NT2/D1 (cell line): ENCODE data around the gene CDR2.

Experiments used
- DNase-seq: peaks from one replicate; pipeline ENCODE4 v3.0.0-alpha.2; 2011; ENCODE audit warnings: low read depth, low spot score
- H3K27me3 ChIP-seq: 2 replicates; pipeline ENCODE4 v1.6.0; 2011; ENCODE audit warnings: mild to moderate bottlenecking; ENCODE audit not compliant: insufficient read length, insufficient read depth
- H3K36me3 ChIP-seq: 2 replicates; pipeline ENCODE4 v1.6.1; 2011; ENCODE audit warnings: mild to moderate bottlenecking, low read length, mixed read lengths; ENCODE audit not compliant: insufficient read depth, insufficient read length
- H3K4me1 ChIP-seq: 2 replicates; pipeline ENCODE4 v1.5.1; 2011; ENCODE audit not compliant: insufficient read depth, insufficient read length
- H3K4me3 ChIP-seq: 2 replicates; pipeline ENCODE4 v1.5.1; 2011; ENCODE audit warnings: low read depth; ENCODE audit not compliant: insufficient read length
- H3K9ac ChIP-seq: 2 replicates; pipeline ENCODE4 v1.6.0; 2011; ENCODE audit warnings: low read depth; ENCODE audit not compliant: insufficient read length
- H3K9me3 ChIP-seq: 2 replicates; pipeline ENCODE4 v1.5.1; 2011; ENCODE audit warnings: mild to moderate bottlenecking, low read length; ENCODE audit not compliant: insufficient read depth
- SUZ12 ChIP-seq: IDR thresholded peaks from 2 replicates; pipeline ENCODE4 v1.6.1; 2011; ENCODE audit not compliant: insufficient read length, insufficient read depth; ENCODE audit errors: extremely low read depth
- YY1 ChIP-seq: IDR thresholded peaks from 2 replicates; pipeline ENCODE4 v1.6.1; 2011; ENCODE audit not compliant: insufficient read length, insufficient read depth
- ZNF274 ChIP-seq: IDR thresholded peaks from 2 replicates; pipeline ENCODE4 v1.6.1; 2011; ENCODE audit warnings: mild to moderate bottlenecking, low read depth, low read length

CDR2 gene

DNA sequence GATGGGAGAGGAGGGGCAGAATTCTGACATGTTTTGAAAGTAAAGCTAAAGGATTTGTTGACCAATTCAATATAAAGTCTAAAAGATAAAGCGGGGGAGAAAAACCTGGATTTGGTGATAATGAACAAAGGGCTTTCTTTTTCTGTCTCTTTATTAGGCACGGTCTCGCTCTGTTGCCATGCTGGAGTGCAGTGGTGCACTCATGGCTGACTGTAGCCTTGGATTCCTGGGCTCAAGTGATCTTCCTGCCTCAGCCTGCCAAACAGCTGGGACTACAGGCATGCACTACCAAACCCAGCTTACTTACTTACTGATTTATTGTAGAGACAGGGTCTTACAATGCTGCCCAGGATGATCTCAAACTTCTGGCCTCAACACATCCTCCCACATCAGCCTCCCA lies 7.5 kb downstream of the CDR2 start:
- Histone ChIP-seq H3K4me1 (peaks cover 5% of the 10 kb centered on the region), H3K4me3 (no peak overlapping the region), H3K36me3 (peaks cover 42% of the 10 kb centered on the region), H3K9me3 (no peaks in the 10 kb centered on the region), H3K27me3 (no peaks in the 10 kb centered on the region), H3K9ac (no peak overlapping the region)
- no peak for DNase-seq
- TF ChIP-seq YY1 (no peak), SUZ12 (no peak), ZNF274 (no peak)

DNA sequence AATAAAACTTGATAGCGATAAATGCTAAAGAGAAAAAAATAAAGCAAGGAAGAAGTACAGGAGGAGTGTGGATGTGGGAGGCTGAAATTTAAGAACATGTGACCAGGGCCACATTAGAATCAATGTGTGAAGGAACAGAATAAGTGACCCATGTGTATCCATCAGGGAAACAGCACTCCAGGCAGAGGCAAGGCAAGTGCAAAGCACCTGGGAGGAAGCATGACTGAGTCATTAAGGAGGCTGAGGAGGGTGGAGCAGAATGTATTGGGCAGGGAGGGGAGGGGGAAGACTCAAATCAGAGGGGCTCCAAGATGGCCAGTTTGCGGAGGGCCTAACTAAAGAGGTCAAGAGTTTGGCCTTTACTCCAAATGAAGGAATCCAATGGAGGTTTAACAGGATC lies 8.0 kb downstream of the CDR2 start:
- DNase-seq: no peak
- Histone ChIP-seq H3K27me3 (no peaks in the 10 kb centered on the region), H3K9me3 (no peaks in the 10 kb centered on the region), H3K4me3 (no peak overlapping the region), H3K36me3 (peaks cover 41% of the 10 kb centered on the region), H3K9ac (no peak overlapping the region), H3K4me1 (peaks cover 5% of the 10 kb centered on the region)
- TF ChIP-seq ZNF274 (no peak), YY1 (no peak), SUZ12 (no peak)

DNA sequence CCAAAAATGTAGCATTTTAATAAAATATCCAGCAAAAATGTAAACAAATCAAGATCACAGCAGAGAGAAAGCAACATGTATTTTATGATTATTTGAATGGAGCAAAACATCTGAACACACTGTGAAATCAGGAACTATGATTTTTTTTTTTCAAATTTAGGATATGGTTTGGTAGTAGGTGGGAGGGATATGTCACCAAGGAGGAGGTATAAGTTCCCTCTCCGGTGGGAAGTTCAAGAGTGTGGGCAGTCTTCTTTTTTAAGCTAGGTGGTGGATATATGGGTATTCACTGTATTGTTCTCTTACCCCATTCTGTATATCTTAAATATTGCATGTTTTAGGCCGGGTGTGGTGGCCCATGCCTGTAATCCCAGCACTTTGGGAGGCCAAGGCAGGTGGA lies 10.2 kb downstream of the CDR2 start:
- DNase-seq: no peak
- Histone ChIP-seq H3K36me3 (peaks cover 42% of the 10 kb centered on the region), H3K4me3 (no peak overlapping the region), H3K27me3 (no peaks in the 10 kb centered on the region), H3K9me3 (no peaks in the 10 kb centered on the region), H3K4me1 (no peaks in the 10 kb centered on the region), H3K9ac (no peak overlapping the region)
- TF ChIP-seq YY1 (no peak), ZNF274 (no peak), SUZ12 (no peak)

DNA sequence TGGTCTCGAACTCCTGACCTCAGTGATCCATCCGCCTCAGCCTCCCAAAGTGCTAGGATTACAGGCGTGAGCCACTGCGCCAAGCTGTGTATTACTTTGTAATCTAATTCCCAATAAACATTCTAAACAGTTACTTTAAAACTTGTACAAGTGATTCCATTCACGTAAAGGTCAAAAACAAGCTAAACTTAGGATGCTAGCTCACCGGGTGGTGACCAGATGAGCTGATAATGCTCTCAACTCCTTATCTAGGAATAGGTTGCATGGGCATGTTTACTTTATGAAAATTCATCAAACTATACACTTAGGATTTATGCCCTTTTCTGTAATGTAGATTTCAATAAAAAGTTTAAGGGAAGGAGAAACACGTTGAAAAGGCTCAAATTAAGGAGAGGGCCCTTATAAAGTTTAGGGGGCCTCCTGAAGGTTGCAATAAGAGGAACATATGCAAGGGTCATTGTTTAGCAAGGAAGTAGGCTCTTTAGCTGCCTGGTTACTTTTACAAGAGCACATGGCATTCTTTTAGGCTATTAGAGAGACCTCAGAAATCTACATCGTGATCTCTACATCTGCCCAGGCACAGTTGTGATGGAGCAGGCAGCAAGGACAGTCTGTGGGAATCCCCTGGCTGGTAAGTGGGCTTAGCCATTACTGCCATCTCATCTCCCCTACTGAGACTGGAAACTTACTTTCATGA lies 13.3 kb downstream of the CDR2 start:
- Histone ChIP-seq H3K9ac (no peak overlapping the region), H3K9me3 (no peaks in the 10 kb centered on the region), H3K4me1 (no peaks in the 10 kb centered on the region), H3K36me3 (peaks cover 42% of the 10 kb centered on the region), H3K27me3 (no peaks in the 10 kb centered on the region), H3K4me3 (no peak overlapping the region)
- TF ChIP-seq SUZ12 (no peak), YY1 (no peak), ZNF274 (no peak)
- no peak for DNase-seq

DNA sequence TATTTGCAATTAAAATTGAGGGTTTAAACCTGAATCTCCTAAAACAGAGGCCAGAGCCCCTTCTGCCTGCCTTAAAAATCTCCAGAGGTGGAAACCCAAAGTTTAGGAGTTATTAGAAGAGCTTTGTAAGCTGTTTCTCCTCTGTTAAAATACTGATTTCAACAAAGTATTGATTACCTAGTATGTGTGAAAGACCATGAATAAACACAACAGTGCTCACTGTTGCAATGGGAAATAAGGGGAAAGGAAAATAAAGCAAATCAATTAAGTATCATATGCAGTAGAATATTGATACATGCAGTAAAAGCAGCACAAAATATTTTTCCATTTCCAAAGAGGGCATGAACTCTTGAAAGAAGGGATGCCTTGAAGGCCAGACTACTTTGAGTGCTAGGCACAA lies 14.7 kb downstream of the CDR2 start:
- Histone ChIP-seq H3K27me3 (no peaks in the 10 kb centered on the region), H3K4me3 (no peak overlapping the region), H3K9me3 (no peaks in the 10 kb centered on the region), H3K36me3 (peaks cover 37% of the 10 kb centered on the region), H3K4me1 (no peaks in the 10 kb centered on the region), H3K9ac (no peak overlapping the region)
- no peak for DNase-seq
- TF ChIP-seq SUZ12 (no peak), ZNF274 (no peak), YY1 (no peak)

DNA sequence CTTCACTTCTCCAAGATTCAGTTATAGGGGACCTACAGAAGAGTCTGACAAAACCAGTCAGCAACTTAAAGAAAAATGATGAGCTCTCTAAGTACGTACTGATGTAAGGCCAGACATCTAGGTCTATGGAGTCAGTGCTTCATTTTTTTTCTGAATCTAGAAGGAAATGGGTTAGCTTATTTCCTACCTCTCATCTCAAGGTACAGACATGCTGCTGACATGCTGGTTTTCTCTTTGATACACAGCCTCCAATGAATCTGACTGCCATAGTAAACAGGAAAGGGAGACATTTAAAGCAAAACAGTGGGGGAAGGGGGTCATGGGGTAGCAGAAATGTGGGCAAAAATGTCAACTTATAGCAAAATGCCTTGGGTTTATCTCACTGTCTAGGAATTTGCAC lies 16.4 kb downstream of the CDR2 start:
- Histone ChIP-seq H3K27me3 (no peaks in the 10 kb centered on the region), H3K9ac (no peak overlapping the region), H3K4me3 (no peak overlapping the region), H3K4me1 (peaks cover 6% of the 10 kb centered on the region), H3K36me3 (peaks cover 21% of the 10 kb centered on the region), H3K9me3 (no peaks in the 10 kb centered on the region)
- DNase-seq: no peak
- TF ChIP-seq YY1 (no peak), ZNF274 (no peak), SUZ12 (no peak)

DNA sequence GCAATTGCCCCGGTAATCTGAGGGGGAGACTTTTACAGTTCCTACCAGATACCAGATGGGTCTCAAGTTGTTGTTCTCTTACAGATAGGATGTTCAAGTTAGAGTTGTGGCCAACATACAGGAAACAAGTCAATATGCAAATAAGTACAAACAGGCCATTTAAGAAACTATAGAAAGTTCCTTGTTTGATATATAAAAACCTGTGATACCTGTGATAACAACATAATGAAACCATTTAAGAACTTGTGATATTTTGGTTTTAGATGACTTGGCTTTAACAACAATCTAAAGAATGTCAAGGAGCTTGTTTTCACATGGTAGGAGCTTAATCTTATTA lies 16.8 kb downstream of the CDR2 start:
- Histone ChIP-seq H3K4me1 (peaks cover 6% of the 10 kb centered on the region), H3K9ac (no peak overlapping the region), H3K36me3 (peaks cover 19% of the 10 kb centered on the region), H3K27me3 (no peaks in the 10 kb centered on the region), H3K4me3 (no peak overlapping the region), H3K9me3 (no peaks in the 10 kb centered on the region)
- no peak for DNase-seq
- TF ChIP-seq ZNF274 (no peak), SUZ12 (no peak), YY1 (no peak)
